ENCODE results near the gene CCDC68. TPM values are rescaled to one million over a fixed set of nuclear protein-coding genes. Genes with fewer than 3 reads are reported as not detected.

The CCDC68 gene
- total and polyA plus RNA-seq, 2 donors (not counting 1 experiment from before 2014, with no cell fraction given), result 5.1 to 8.3 TPM

DNA sequence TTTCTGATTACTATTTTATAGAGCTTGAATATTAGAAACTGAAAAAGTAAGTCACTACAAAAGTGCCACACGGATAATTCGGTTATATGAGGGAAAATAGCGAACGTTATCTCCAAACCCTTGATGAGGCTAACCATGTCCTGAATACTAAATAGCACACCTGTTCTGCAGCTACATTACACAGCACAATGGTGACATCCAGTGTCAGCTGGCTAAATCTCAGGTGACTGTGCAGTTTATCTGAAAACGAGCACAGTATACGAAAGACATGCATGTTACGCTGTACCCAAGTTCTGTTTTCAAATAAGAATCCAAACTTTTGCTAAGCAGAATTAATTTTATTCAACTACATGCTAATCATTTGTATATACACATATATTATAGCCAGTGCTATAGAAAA is 9.0 kb downstream of the CCDC68 start:
- Histone ChIP-seq H3K27ac (ENCODE audit: insufficient read depth, low read length) (no peak overlapping the region), H3K79me2 (ENCODE audit: control insufficient read depth, insufficient read depth, low read length) (no peaks in the 10 kb centered on the region), H2AFZ (ENCODE audit: low read length) (no peak overlapping the region), H4K20me1 (ENCODE audit: control insufficient read depth, extremely low read depth, insufficient read depth, low read length) (no peaks in the 10 kb centered on the region), H3K4me2 (ENCODE audit: extremely low read depth, insufficient read depth, low read length) (no peak overlapping the region), H3K9ac (ENCODE audit: insufficient read depth, low read length) (no peak overlapping the region), H3K4me3 (replicated peaks in 1 of 4; ENCODE audit: control extremely low read depth in 1 of 4, insufficient read depth in 1 of 4, low read depth in 3 of 4, low read length in 4 of 4) (no peak overlapping the region), H3K36me3 (ENCODE audit: control insufficient read depth, insufficient read depth, low read length) (no peaks in the 10 kb centered on the region), H3K27me3 (ENCODE audit: control insufficient read depth, insufficient read depth, low read length) (no peaks in the 10 kb centered on the region), H3K9me3 (ENCODE audit: control insufficient read depth, insufficient read depth, low read depth, low read length) (no peaks in the 10 kb centered on the region), H3K4me1 (ENCODE audit: control insufficient read depth, extremely low read depth, insufficient read depth, low read length) (no peaks in the 10 kb centered on the region)
- TF ChIP-seq, protein P1, sequence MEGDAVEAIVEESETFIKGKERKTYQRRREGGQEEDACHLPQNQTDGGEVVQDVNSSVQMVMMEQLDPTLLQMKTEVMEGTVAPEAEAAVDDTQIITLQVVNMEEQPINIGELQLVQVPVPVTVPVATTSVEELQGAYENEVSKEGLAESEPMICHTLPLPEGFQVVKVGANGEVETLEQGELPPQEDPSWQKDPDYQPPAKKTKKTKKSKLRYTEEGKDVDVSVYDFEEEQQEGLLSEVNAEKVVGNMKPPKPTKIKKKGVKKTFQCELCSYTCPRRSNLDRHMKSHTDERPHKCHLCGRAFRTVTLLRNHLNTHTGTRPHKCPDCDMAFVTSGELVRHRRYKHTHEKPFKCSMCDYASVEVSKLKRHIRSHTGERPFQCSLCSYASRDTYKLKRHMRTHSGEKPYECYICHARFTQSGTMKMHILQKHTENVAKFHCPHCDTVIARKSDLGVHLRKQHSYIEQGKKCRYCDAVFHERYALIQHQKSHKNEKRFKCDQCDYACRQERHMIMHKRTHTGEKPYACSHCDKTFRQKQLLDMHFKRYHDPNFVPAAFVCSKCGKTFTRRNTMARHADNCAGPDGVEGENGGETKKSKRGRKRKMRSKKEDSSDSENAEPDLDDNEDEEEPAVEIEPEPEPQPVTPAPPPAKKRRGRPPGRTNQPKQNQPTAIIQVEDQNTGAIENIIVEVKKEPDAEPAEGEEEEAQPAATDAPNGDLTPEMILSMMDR (conservative IDR thresholded peaks at IDR 0.05 in 1 of 2, IDR thresholded peaks at IDR 0.05 in 1 of 2; ENCODE audit: low read depth in 1 of 2, low read length in 2 of 2), result no peak
- TF ChIP-seq EZH2 (IDR thresholded peaks at IDR 0.05; ENCODE audit: low read length, missing control alignments), result no peak
- no peak for DNase-seq (ENCODE audit: low read depth in 2 of 2)

DNA sequence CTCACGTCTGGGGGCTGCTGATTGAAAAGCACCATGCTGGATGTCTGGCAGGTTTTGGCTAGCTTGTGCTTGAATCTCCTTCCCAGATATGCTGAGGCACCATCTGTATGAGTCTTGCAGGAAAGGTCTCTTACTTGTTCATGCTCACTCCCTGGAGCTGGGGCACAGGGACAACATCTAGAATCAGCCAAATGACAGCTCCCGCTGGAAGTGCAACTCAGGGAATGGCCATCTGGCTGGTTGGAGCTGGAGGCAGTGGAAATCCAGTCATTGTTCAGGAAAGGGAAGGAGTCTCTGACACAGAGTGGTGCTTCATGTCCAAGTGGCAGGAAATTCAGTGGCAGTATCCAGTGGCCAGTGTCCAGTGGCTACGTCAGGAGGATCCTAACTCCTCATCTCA is 9.7 kb downstream of the CCDC68 start:
- H3K4me2 ChIP-seq (ENCODE audit: extremely low read depth, insufficient read depth, low read length), result no peak overlapping the region
- no peak overlapping the region for H2AFZ ChIP-seq (ENCODE audit: low read length)
- H3K27ac ChIP-seq (ENCODE audit: insufficient read depth, low read length), result no peak overlapping the region
- H3K79me2 ChIP-seq (ENCODE audit: control insufficient read depth, insufficient read depth, low read length), result no peaks in the 10 kb centered on the region
- H3K9me3 ChIP-seq (ENCODE audit: control insufficient read depth, insufficient read depth, low read depth, low read length), result no peaks in the 10 kb centered on the region
- H3K4me3 ChIP-seq (replicated peaks in 1 of 4; ENCODE audit: control extremely low read depth in 1 of 4, insufficient read depth in 1 of 4, low read depth in 3 of 4, low read length in 4 of 4), result no peak overlapping the region
- H3K36me3 ChIP-seq (ENCODE audit: control insufficient read depth, insufficient read depth, low read length), result no peaks in the 10 kb centered on the region
- no peak for TF ChIP-seq EZH2 (IDR thresholded peaks at IDR 0.05; ENCODE audit: low read length, missing control alignments)
- no peak overlapping the region for H3K9ac ChIP-seq (ENCODE audit: insufficient read depth, low read length)
- DNase-seq (ENCODE audit: low read depth in 2 of 2), result no peak
- no peaks in the 10 kb centered on the region for H3K27me3 ChIP-seq (ENCODE audit: control insufficient read depth, insufficient read depth, low read length)
- no peaks in the 10 kb centered on the region for H4K20me1 ChIP-seq (ENCODE audit: control insufficient read depth, extremely low read depth, insufficient read depth, low read length)
- no peaks in the 10 kb centered on the region for H3K4me1 ChIP-seq (ENCODE audit: control insufficient read depth, extremely low read depth, insufficient read depth, low read length)

DNA sequence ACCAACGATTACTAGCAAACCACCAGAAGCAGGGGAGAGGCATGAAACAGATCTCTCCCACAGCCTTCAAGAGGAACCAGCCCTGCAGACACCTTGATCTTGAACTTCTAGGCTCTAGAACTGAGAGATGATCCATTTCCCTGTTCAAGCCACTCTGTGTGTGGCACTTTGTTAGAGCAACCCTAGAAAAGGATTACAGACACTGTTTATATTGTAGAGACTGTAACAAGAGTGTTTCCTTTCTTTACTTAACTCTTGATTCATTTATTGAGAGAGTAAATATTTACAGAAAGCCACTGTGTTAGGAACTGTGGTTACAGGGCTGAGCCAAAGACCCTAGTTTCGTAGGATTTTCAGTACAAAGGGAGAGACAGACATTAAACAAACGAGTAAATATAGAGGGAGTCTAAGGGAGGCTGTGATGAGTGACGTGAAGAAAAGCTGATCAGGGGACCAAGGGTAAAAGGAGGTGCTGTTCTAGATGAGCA is 10.9 kb downstream of the CCDC68 start:
- H3K9me3 ChIP-seq (ENCODE audit: control insufficient read depth, insufficient read depth, low read depth, low read length), result no peaks in the 10 kb centered on the region
- H3K9ac ChIP-seq (ENCODE audit: insufficient read depth, low read length), result no peak overlapping the region
- H4K20me1 ChIP-seq (ENCODE audit: control insufficient read depth, extremely low read depth, insufficient read depth, low read length), result no peaks in the 10 kb centered on the region
- no peaks in the 10 kb centered on the region for H3K4me1 ChIP-seq (ENCODE audit: control insufficient read depth, extremely low read depth, insufficient read depth, low read length)
- no peak overlapping the region for H3K27ac ChIP-seq (ENCODE audit: insufficient read depth, low read length)
- DNase-seq (ENCODE audit: low read depth in 2 of 2), result peak in 1 of 2 donors; percentile 66
- H3K36me3 ChIP-seq (ENCODE audit: control insufficient read depth, insufficient read depth, low read length), result no peaks in the 10 kb centered on the region
- no peak overlapping the region for H3K4me2 ChIP-seq (ENCODE audit: extremely low read depth, insufficient read depth, low read length)
- H2AFZ ChIP-seq (ENCODE audit: low read length), result peak overlapping the region; percentile 42
- no peaks in the 10 kb centered on the region for H3K27me3 ChIP-seq (ENCODE audit: control insufficient read depth, insufficient read depth, low read length)
- no peaks in the 10 kb centered on the region for H3K79me2 ChIP-seq (ENCODE audit: control insufficient read depth, insufficient read depth, low read length)
- no peak for TF ChIP-seq EZH2 (IDR thresholded peaks at IDR 0.05; ENCODE audit: low read length, missing control alignments)
- TF ChIP-seq, protein P1 (conservative IDR thresholded peaks at IDR 0.05 in 1 of 2, IDR thresholded peaks at IDR 0.05 in 1 of 2; ENCODE audit: low read depth in 1 of 2, low read length in 2 of 2), result no peak
- H3K4me3 ChIP-seq (replicated peaks in 1 of 4; ENCODE audit: control extremely low read depth in 1 of 4, insufficient read depth in 1 of 4, low read depth in 3 of 4, low read length in 4 of 4), result no peak overlapping the region
